ENCODE results near the gene HIPK4. TPM values are rescaled to one million over a fixed set of nuclear protein-coding genes. Genes with fewer than 3 reads are reported as not detected.

Gene HIPK4
- total and polyA plus RNA-seq, 2 of the 4 experiments (the other 2 are of a cell fraction), result 0.12 to 0.18 TPM

- Histone ChIP-seq H4K8ac (ENCODE audit: low read depth in 2 of 2, low read length in 2 of 2) (no peak overlapping the region), H3K9me3 (ENCODE audit: control insufficient read depth, insufficient read depth, low read length) (no peaks in the 10 kb centered on the region), H2BK15ac (ENCODE audit: low read depth, low read length) (no peak overlapping the region), H2BK20ac (ENCODE audit: low read depth, low read length) (no peak overlapping the region), H4K20me1 (ENCODE audit: insufficient read depth, low read length) (no peaks in the 10 kb centered on the region), H2AK5ac (ENCODE audit: low read depth, low read length) (no peak overlapping the region), H3K56ac (ENCODE audit: extremely low read depth, insufficient read depth, low read length) (no peak overlapping the region), H3K9me1 (ENCODE audit: insufficient read depth, low read length) (no peaks in the 10 kb centered on the region), H4K91ac (ENCODE audit: insufficient read depth, low read depth, low read length) (no peak overlapping the region), H2BK120ac (ENCODE audit: low read depth, low read length) (no peak overlapping the region), H3K79me1 (ENCODE audit: low read depth in 1 of 2, low read length in 2 of 2) (0 out of 4 replicates have a peak, but pooled peaks cover 0 to 2% of the 10 kb centered on the region in 2 experiments), H2BK5ac (ENCODE audit: low read depth, low read length, poor library complexity, severe bottlenecking) (no peak overlapping the region), H4K5ac (ENCODE audit: low read depth, low read length) (no peak overlapping the region), H3K4me1 (ENCODE audit: control insufficient read depth, insufficient read depth, low read length) (no peaks in the 10 kb centered on the region), H3K36me3 (ENCODE audit: control insufficient read depth, insufficient read depth, low read length) (no peaks in the 10 kb centered on the region), H3K18ac (ENCODE audit: low read depth, low read length) (no peak overlapping the region), H2AFZ (replicated peaks; ENCODE audit: low read length, poor library complexity) (no peak overlapping the region), H2AK9ac (replicated peaks; ENCODE audit: low read depth, low read length, poor library complexity) (peak overlapping the region; percentile 55), H3K4me2 (ENCODE audit: low read depth, low read length) (no peak overlapping the region), H3K4me3 (ENCODE audit: insufficient read depth, low read depth, low read length) (no peak overlapping the region), H3K23ac (ENCODE audit: low read depth, low read length) (no peak overlapping the region), H3K4ac (ENCODE audit: low read depth, low read length) (no peak overlapping the region), H3K27me3 (ENCODE audit: control insufficient read depth, insufficient read depth, low read length) (no peaks in the 10 kb centered on the region), H3K14ac (replicated peaks; ENCODE audit: low read depth, low read length) (no peak overlapping the region), H3K9ac (ENCODE audit: low read depth, low read length) (no peak overlapping the region), H3K27ac (ENCODE audit: insufficient read depth, low read length) (no peak overlapping the region)
- intact Hi-C loops (cut with micrococcal nuclease) (no loop called here), in situ Hi-C loops (cut with MboI; ENCODE audit: low sequenced_read_pairs) (no loop called here), dilution Hi-C loops (cut with HindIII; ENCODE audit: low sequenced_read_pairs, unreplicated experiment) (no loop called here)
- TF ChIP-seq USF2 (IDR thresholded peaks at IDR 0.05; ENCODE audit: low read depth, low read length), result no peak
- no peak for TF ChIP-seq MAFK (IDR thresholded peaks at IDR 0.05; ENCODE audit: low read depth, low read length)
- no peak for TF ChIP-seq POLR2A (IDR thresholded peaks at IDR 0.05; ENCODE audit: low read depth, low read length)
- no peak for TF ChIP-seq NFE2L2 (IDR thresholded peaks at IDR 0.05; ENCODE audit: low read depth, low read length)
- TF ChIP-seq SMC3 (IDR thresholded peaks at IDR 0.05; ENCODE audit: low read depth, low read length), result no peak
- TF ChIP-seq MAZ (IDR thresholded peaks at IDR 0.05; ENCODE audit: borderline replicate concordance, low read depth, low read length), result no peak
- TF ChIP-seq RCOR1 (IDR thresholded peaks at IDR 0.05; ENCODE audit: insufficient replicate concordance, low read length), result no peak
- no peak for TF ChIP-seq MXI1 (IDR thresholded peaks at IDR 0.05; ENCODE audit: borderline replicate concordance, low read depth, low read length)
- TF ChIP-seq CEBPB (IDR thresholded peaks at IDR 0.05; ENCODE audit: low read depth, low read length), result no peak
- TF ChIP-seq BHLHE40 (IDR thresholded peaks at IDR 0.05; ENCODE audit: low read depth, low read length), result no peak
- TF ChIP-seq ELK1 (IDR thresholded peaks at IDR 0.05; ENCODE audit: borderline replicate concordance, low read depth, low read length), result no peak
- TF ChIP-seq CHD1 (IDR thresholded peaks at IDR 0.05; ENCODE audit: low read depth, low read length), result no peak
- no peak for TF ChIP-seq CTCF (conservative IDR thresholded peaks at IDR 0.05; ENCODE audit: low read depth, low read length)
- TF ChIP-seq RFX5 (IDR thresholded peaks at IDR 0.05; ENCODE audit: low read depth, low read length), result no peak
- WGBS, 2 experiments (ENCODE audit: extremely low coverage in 2 of 2, insufficient read length in 1 of 2), result 78% methylated on average over 13 of the region's 41 CpGs; no CpG with 5 or more reads in 1 of the 2 experiments
- BruUV-seq (replicated peaks), result no TSS peak
- ATAC-seq (ENCODE audit: low read depth) (no peak), DNase-seq (no peak)
- ChIA-PET CTCF (no interaction called here), POLR2A (ENCODE audit: unreplicated experiment) (no interaction called here)
Observed at GRCh38 chr19:40393894-40394815, 4.2 kb upstream of the HIPK4 start.

All from IMR-90 (cell line).